Hair follicular keratinocyte (primary cell): ENCODE results near the gene SMARCB1. TPM values are rescaled to one million over a fixed set of nuclear protein-coding genes. Genes with fewer than 3 reads are reported as not detected.

ENCODE experiments used
- total RNA-seq: library from RNA; depleted of rRNA; stranded (reverse); fragments of >200 nt; gene quantifications from 2 replicates; pipeline ENCODE4 v1.2.3, GENCODE V29; 2015

Gene SMARCB1
- 119 and 127 TPM in 2 replicates for total RNA-seq

DNA sequence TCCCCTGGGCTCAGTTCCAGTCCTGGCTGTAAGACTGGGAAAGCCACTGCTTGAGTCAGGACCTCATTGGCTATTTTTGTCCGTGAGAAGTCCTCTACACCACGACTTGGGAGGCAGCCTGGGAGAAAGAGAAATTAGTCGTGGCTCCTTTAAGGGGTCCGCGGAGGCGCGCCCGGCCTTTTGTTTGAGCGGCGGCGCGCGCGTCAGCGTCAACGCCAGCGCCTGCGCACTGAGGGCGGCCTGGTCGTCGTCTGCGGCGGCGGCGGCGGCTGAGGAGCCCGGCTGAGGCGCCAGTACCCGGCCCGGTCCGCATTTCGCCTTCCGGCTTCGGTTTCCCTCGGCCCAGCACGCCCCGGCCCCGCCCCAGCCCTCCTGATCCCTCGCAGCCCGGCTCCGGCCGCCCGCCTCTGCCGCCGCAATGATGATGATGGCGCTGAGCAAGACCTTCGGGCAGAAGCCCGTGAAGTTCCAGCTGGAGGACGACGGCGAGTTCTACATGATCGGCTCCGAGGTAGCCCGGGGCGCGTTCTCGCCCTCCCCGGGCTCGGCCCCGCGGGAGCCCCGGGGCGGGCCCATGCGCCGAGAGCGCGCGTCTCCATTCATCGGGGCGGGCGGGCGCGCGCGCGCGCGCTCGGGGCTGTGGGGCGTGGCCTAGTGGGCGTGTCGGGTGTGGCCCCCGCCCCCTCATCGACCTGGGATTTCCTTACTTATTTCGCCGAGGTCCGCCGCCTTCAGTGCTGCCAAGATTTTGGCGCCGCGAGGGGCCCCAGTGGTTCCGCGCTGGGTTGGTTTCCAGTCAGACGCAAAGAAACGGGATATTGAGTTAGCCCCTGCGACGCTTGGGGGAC lies at the start of gene SMARCB1:
TSS of gene SMARCB1 (plus strand) at position 215 of the 848 bp plus-strand sequence. CDS start at position 419, 204 bp downstream.

GRCh38 chr22:23750714-23751440 lies 35.9 kb upstream of the SMARCB1 start, which contains the start of gene ZNF70:
TSS of gene ZNF70 (minus strand) at chr22:23751112. CDS start at chr22:23745140, 5,972 bp downstream.

DNA sequence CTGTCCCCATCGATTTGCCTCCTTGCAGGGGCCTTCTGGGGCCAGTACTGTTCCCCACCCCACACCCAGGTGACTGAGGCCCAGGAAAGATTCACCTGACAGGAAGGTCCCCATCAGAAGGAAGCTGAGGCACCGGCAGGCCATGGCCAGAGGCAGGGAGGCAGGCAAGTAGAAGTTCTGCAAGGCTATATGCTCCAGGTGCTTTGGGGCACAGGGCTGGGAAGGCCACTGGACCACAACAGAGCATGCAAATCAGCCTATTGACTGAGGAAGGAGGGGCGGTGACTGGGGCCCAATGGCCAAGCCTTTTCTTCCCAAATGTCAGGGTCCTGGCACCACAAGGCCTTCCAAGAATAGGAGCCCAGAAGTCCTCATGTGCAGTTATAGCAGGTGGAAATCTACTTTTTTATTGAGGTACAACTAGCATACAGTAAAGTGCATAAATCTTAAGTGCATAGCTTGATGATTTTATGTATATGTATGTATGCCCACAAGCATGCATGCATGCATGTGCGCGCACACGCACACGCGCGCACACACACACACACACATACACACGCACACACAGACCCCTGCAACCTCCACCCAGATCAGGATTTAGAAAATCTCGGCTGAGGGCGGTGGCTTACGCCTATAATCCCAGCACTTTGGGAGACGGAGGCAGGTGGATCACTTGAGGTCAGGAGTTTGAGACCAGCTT lies 32.4 kb upstream of the SMARCB1 start, which contains the start of gene VPREB3:
TSS of gene VPREB3 (minus strand) at position 206 of the 700 bp plus-strand sequence. CDS start at position 144, 62 bp downstream.

GRCh38 chr22:23762842-23763578 lies 23.8 kb upstream of the SMARCB1 start, which contains the start of gene C22orf15:
TSS of gene C22orf15 (plus strand) at chr22:23762990. CDS start at chr22:23763307, 317 bp downstream.

DNA sequence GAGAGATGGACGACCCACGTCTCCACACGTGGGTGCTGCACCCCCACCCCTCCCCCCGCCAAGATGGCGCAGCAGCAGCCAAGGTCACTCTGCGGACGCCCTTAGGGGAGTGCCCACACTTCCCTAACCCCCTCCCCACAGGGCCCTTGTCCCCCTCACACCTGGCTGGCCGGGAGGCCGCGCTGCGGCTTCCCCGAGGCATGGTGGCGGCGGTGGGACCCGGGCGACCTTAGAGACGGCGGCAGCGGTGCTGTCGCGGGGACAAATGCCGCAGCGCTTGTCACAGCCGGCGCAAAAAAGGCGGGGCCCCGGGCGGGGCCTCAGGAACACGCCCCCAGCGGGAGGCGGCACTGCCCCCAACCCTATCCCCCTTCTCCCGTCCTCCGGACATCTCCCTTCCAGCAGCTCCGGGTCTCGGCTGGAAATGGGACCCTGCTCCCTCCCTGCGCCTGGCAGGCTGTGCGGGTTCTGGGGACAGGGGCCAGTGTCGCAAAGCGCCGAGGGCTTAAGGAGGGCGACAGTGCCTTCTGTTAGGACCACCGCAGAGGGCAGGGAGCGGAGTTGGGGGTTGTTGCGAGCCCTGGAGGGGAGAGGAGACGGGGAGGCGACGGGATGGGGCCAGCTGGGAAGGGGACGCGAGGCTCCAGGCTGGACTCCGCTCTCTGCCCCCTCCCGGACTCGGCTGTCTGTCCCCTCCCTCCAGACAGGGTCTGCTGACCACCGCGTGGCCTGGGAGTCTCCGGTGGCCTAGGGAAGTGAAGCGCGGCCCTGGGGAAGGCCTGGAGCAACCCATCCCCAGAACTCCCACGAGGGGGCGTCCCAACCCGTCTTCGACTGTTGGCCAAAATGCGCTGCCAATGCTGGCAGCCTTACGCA lies 18.9 kb upstream of the SMARCB1 start, which contains the start of gene CHCHD10:
TSS of gene CHCHD10 (minus strand) at position 300 of the 876 bp plus-strand sequence. CDS start at position 202, 98 bp downstream.

DNA sequence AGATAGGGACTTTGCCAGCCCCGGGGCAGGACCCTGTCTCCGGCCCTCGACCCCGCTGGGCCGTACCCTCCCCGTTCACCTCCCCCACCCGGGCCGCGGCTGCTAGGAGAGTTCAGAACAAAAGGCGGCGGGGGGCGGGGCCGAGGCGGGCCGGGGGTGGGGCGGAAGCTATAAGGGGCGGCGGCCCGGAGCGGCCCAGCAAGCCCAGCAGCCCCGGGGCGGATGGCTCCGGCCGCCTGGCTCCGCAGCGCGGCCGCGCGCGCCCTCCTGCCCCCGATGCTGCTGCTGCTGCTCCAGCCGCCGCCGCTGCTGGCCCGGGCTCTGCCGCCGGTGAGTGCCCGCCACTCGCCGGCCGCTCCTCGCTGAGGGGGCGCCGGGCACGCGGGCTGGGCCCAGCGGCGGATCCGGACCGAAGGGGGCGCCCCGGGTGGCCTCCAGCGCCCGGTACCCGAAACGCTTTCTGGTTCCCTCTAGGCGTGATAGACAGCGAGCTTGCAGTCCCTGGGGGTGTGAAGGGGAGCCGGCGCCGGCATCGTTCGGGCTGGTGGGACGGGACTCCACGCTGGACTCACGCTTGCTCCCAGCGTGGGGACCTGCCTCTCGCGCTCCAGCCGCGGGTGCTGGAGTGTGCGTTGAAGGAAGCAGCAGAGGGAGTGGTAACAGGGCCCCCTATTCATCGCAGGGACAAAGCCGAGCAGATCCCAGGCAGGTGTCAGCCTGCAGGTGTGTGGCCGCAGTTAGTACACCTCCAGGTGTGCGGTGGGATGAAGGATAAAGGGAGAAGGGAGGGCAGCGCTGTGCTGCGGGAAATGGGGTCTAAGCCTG lies 13.9 kb upstream of the SMARCB1 start, which contains the start of gene MMP11:
TSS of gene MMP11 (plus strand) at position 201 of the 825 bp plus-strand sequence. CDS start at position 223, 22 bp downstream.

GRCh38 chr22:23838681-23839468 lies 52.1 kb downstream of the SMARCB1 start, which contains the start of gene DERL3:
TSS of gene DERL3 (minus strand) at chr22:23839006. CDS start at chr22:23838987, 19 bp downstream.

GRCh38 chr22:23857606-23858483 lies 71.1 kb downstream of the SMARCB1 start, which contains the start of gene SLC2A11:
TSS of gene SLC2A11 (plus strand) at chr22:23857875. CDS start at chr22:23858000, 125 bp downstream.

Other genes starting within 250 kb of the SMARCB1 start
- not detected in 2 replicates for gene IGLL1, start 206.7 kb upstream of the SMARCB1 start, total RNA-seq
- not detected in 2 replicates for gene DRICH1, start 154.6 kb upstream of the SMARCB1 start, total RNA-seq
- gene RGL4, start 96.0 kb upstream of the SMARCB1 start, total RNA-seq = not detected in 2 replicates
- 0.99 and 2.3 TPM in 2 replicates for gene ZNF70, start 35.9 kb upstream of the SMARCB1 start, total RNA-seq
- not detected in 2 replicates for gene VPREB3, start 32.5 kb upstream of the SMARCB1 start, total RNA-seq
- gene C22orf15, start 24.0 kb upstream of the SMARCB1 start, total RNA-seq = not detected in 2 replicates
- 8.3 and 13.7 TPM in 2 replicates for gene CHCHD10, start 19.0 kb upstream of the SMARCB1 start, total RNA-seq
- gene MMP11, start 14.1 kb upstream of the SMARCB1 start, total RNA-seq = 0.38 and 0.47 TPM in 2 replicates
- 1.4 and 5.6 TPM in 2 replicates for gene DERL3, start 52.0 kb downstream of the SMARCB1 start, total RNA-seq
- gene SLC2A11, start 70.9 kb downstream of the SMARCB1 start, total RNA-seq = 3.3 and 3.4 TPM in 2 replicates
- gene MIF, start 107.4 kb downstream of the SMARCB1 start, total RNA-seq = 889 and 913 TPM in 2 replicates
- 2.4 and 6.5 TPM in 2 replicates for gene GSTT2B, start 174.2 kb downstream of the SMARCB1 start, total RNA-seq
- 1.5 and 2.9 TPM in 2 replicates for gene DDTL, start 179.9 kb downstream of the SMARCB1 start, total RNA-seq
- gene DDT, start 187.5 kb downstream of the SMARCB1 start, total RNA-seq = 132 and 143 TPM in 2 replicates
- 0.49 TPM in 1 of 2 replicates, not detected in the other for gene GSTT2, start 193.2 kb downstream of the SMARCB1 start, total RNA-seq
- not detected in 2 replicates for gene GSTT4, start 218.5 kb downstream of the SMARCB1 start, total RNA-seq
- gene CABIN1, start 224.3 kb downstream of the SMARCB1 start, total RNA-seq = 17.1 and 20.2 TPM in 2 replicates